ENCODE results near the gene SLCO2A1. TPM values are rescaled to one million over a fixed set of nuclear protein-coding genes. Genes with fewer than 3 reads are reported as not detected.

SLCO2A1 gene
- total RNA-seq, 3 donors from 2014 or later = 34.3 to 72.2 (median 67.7) TPM

GRCh38 chr3:133987948-133988484 is 41.7 kb downstream of the SLCO2A1 start:
- no peaks in the 10 kb centered on the region for H3K4me1 ChIP-seq (ENCODE audit: low read depth)
- TF ChIP-seq, protein P1, sequence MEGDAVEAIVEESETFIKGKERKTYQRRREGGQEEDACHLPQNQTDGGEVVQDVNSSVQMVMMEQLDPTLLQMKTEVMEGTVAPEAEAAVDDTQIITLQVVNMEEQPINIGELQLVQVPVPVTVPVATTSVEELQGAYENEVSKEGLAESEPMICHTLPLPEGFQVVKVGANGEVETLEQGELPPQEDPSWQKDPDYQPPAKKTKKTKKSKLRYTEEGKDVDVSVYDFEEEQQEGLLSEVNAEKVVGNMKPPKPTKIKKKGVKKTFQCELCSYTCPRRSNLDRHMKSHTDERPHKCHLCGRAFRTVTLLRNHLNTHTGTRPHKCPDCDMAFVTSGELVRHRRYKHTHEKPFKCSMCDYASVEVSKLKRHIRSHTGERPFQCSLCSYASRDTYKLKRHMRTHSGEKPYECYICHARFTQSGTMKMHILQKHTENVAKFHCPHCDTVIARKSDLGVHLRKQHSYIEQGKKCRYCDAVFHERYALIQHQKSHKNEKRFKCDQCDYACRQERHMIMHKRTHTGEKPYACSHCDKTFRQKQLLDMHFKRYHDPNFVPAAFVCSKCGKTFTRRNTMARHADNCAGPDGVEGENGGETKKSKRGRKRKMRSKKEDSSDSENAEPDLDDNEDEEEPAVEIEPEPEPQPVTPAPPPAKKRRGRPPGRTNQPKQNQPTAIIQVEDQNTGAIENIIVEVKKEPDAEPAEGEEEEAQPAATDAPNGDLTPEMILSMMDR (IDR thresholded peaks at IDR 0.05) = no peak
- H3K4me3 ChIP-seq = no peak overlapping the region
- intact Hi-C loops (cut with DNase I, micrococcal nuclease) = no loop called here
- H3K36me3 ChIP-seq (ENCODE audit: low read depth) = no peaks in the 10 kb centered on the region
- peak; percentile 23 for ATAC-seq
- no peak for DNase-seq
- H3K9me3 ChIP-seq = no peaks in the 10 kb centered on the region

DNA sequence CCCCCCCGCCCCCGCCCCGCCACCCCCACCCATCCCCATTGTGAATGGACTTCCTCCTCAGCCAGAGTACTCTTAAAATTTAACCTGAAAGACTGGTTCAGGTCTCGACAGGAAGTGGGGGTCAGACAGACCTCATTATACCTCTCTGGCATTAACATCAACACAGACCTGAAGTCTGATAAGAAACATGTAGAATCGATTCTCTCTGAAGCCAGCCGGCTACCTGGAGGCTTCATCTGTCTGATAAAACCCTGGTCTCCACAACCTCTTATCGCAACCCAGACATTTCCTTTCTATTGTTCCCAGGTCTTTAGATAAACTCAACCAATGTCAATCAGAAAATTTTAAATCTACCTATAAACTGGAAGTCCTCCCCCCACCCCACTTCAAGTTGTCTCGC is 42.6 kb downstream of the SLCO2A1 start:
- H3K4me3 ChIP-seq = no peak overlapping the region
- H3K36me3 ChIP-seq (ENCODE audit: low read depth) = no peaks in the 10 kb centered on the region
- DNase-seq (no peak), ATAC-seq (no peak)
- TF ChIP-seq, protein P1 (IDR thresholded peaks at IDR 0.05) = no peak
- intact Hi-C loops (cut with DNase I, micrococcal nuclease) = no loop called here
- no peaks in the 10 kb centered on the region for H3K4me1 ChIP-seq (ENCODE audit: low read depth)
- no peaks in the 10 kb centered on the region for H3K9me3 ChIP-seq

DNA sequence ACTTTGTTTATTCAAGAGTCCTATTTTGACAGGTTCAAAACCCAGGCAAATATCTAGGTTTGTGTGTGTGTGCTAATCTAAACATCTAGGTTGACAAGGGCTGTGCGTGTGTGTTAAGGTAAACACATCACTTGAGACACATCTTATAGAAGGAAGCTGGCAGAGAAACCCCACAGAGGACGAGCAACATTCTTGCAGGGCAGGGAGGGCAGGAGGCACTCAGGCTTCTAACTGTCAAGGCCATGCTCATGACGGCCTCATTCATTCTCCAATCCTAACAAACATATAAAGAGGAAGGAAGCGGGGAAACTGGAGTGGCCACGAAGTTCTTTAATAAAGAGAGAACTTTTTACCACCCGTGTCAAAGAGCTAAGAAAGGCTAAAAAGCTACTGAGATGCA is 43.4 kb downstream of the SLCO2A1 start:
- DNase-seq = no peak
- TF ChIP-seq, protein P1 (IDR thresholded peaks at IDR 0.05) = no peak
- intact Hi-C loops (cut with DNase I, micrococcal nuclease) = no loop called here
- no peak for ATAC-seq
- Histone ChIP-seq H3K4me1 (ENCODE audit: low read depth) (no peaks in the 10 kb centered on the region), H3K36me3 (ENCODE audit: low read depth) (no peaks in the 10 kb centered on the region), H3K4me3 (no peak overlapping the region), H3K9me3 (no peaks in the 10 kb centered on the region)

- no peak overlapping the region for H3K4me3 ChIP-seq
- no peaks in the 10 kb centered on the region for H3K4me1 ChIP-seq (ENCODE audit: low read depth)
- intact Hi-C loops (cut with DNase I, micrococcal nuclease) = no loop called here
- no peaks in the 10 kb centered on the region for H3K36me3 ChIP-seq (ENCODE audit: low read depth)
- TF ChIP-seq, protein P1 (IDR thresholded peaks at IDR 0.05) = no peak
- H3K9me3 ChIP-seq = no peaks in the 10 kb centered on the region
- no peak for DNase-seq
- no peak for ATAC-seq
Measured at GRCh38 chr3:133984975-133985374, 44.8 kb downstream of the SLCO2A1 start.

- Histone ChIP-seq H3K4me3 (no peak overlapping the region), H3K4me1 (ENCODE audit: low read depth) (no peaks in the 10 kb centered on the region), H3K36me3 (ENCODE audit: low read depth) (no peaks in the 10 kb centered on the region), H3K9me3 (no peaks in the 10 kb centered on the region)
- TF ChIP-seq, protein P1 (IDR thresholded peaks at IDR 0.05) = no peak
- DNase-seq (no peak), ATAC-seq (no peak)
- intact Hi-C loops (cut with DNase I, micrococcal nuclease) = no loop called here
Measured at GRCh38 chr3:133983576-133984560, 45.9 kb downstream of the SLCO2A1 start.

All from mucosa of descending colon (tissue), 3 donors.